Upper lobe of left lung (tissue), 6 donors: ENCODE data around the gene CXCR5. TPM values are rescaled to one million over a fixed set of nuclear protein-coding genes. Genes with fewer than 3 reads are reported as not detected.

Source experiments
- ATAC-seq, 2 donors: fragments of 200-7000 bp; cut with Tn5 transposase; one replicate each; pipeline ENCODE4 v1.9.1; 2022; ENCODE audit warnings: mild to moderate bottlenecking in 2 of 2, moderate library complexity in 2 of 2; ENCODE audit not compliant: low FRiP score in 2 of 2
- DNase-seq, 2 donors: peaks; one replicate each; pipeline ENCODE4 v3.0.0-alpha.2; 2019 to 2020
- H3K27ac ChIP-seq, 4 donors: fragments of 200-600 bp; sonication (generic); one replicate each; pipeline ENCODE4 v1.5.1; 2016 to 2019
- H3K27me3 ChIP-seq, 4 donors: fragments of 200-600 bp; sonication (generic); one replicate each; pipeline ENCODE4 v1.5.1; 2017 to 2019
- H3K36me3 ChIP-seq, 4 donors: fragments of 200-600 bp; sonication (generic); one replicate each; pipeline ENCODE4 v1.5.1; 2016 to 2019
- H3K4me1 ChIP-seq, 4 donors: fragments of 200-600 bp; sonication (generic); one replicate each; pipeline ENCODE4 v1.5.1; 2018 to 2019
- H3K4me3 ChIP-seq, 4 donors: fragments of 200-600 bp; sonication (generic); one replicate each; pipeline ENCODE4 v1.5.1; 2017 to 2019; ENCODE audit warnings: mild to moderate bottlenecking in 2 of 4, moderate library complexity in 1 of 4
- H3K9me3 ChIP-seq, 4 donors: fragments of 200-600 bp; sonication (generic); one replicate each; pipeline ENCODE4 v1.5.1; 2018 to 2019
- CTCF ChIP-seq, 6 experiments: fragments of 450-650 bp in 4 of 6; fragments of 200-600 bp in 2 of 6; sonication (generic) in 2 of 6; IDR thresholded peaks; one replicate each; pipeline ENCODE4 v1.5.1; 2016 to 2019; ENCODE audit warnings: antibody characterized with exemption in 6 of 6
- EP300 ChIP-seq, 4 donors: sonication (generic); formaldehyde crosslinking; IDR thresholded peaks; one replicate each; pipeline ENCODE4 v1.5.1; 2017; ENCODE audit warnings: antibody characterized with exemption in 4 of 4, control low read depth in 2 of 4
- POLR2A ChIP-seq, 4 donors: fragments of 450-650 bp; IDR thresholded peaks; one replicate each; pipeline ENCODE4 v1.5.1; 2016 to 2017; ENCODE audit warnings: antibody characterized with exemption in 4 of 4, mild to moderate bottlenecking in 2 of 4
- POLR2AphosphoS5 ChIP-seq, 2 donors: sonication (generic); formaldehyde crosslinking; IDR thresholded peaks; one replicate each; pipeline ENCODE4 v1.5.1; 2017; ENCODE audit warnings: antibody characterized with exemption in 2 of 2
- WGBS, 2 donors: methylation state at CpG; one replicate each; pipeline ENCODE4 v1.1.5; 2017 to 2018; 5-methylcytosine and 5-hydroxymethylcytosine counted together
- total RNA-seq, 6 donors: library from RNA; depleted of rRNA in 4 of 6; stranded (reverse); fragments of >200 nt in 4 of 6; gene quantifications; one replicate each; pipeline versions ENCODE4 v1.1.0 to v1.2.1, GENCODE V29; 2016 to 2021
- donor health status: DM: no; HTN: no; CAD: no; lungs with moderate emphysema.
- donor health status: DM: no; HTN: yes; CAD: no; lungs with severe emphysema.

CXCR5 gene
- total RNA-seq, 6 donors from 2014 or later = under 0.01 to 0.17 (median 0.16) TPM; not detected in 2

- TF ChIP-seq CTCF (IDR thresholded peaks at IDR 0.05) (no peak), POLR2AphosphoS5 (IDR thresholded peaks at IDR 0.05) (no peak), EP300 (IDR thresholded peaks at IDR 0.05) (no peak), POLR2A (IDR thresholded peaks at IDR 0.05) (no peak)
- Histone ChIP-seq H3K27me3 (no peaks in the 10 kb centered on the region), H3K4me3 (peak overlapping the region; percentile 73 to 93 (median 81)), H3K27ac (peak overlapping the region; percentile 88 to 97 (median 94)), H3K4me1 (peaks cover 30 to 38% (median 37%) of the 10 kb centered on the region in 4 donors), H3K36me3 (no peaks in the 10 kb centered on the region), H3K9me3 (no peaks in the 10 kb centered on the region)
- 0 to 1% methylated on average over 5 to 21 of the region's 26 CpGs for WGBS, 2 donors
- ATAC-seq = peak; percentile 70 to 74
- DNase-seq = peak; percentile 46 to 90
Observed at GRCh38 chr11:118928870-118929500, 45.3 kb downstream of the CXCR5 start.

GRCh38 chr11:118929501-118930093 is 45.9 kb downstream of the CXCR5 start:
- ATAC-seq = peak; percentile 71 to 84
- peak in 1 of 2 donors; percentile 88 for DNase-seq
- peak overlapping the region; percentile 88 to 97 (median 94) for H3K27ac ChIP-seq
- no peaks in the 10 kb centered on the region for H3K27me3 ChIP-seq
- no peaks in the 10 kb centered on the region for H3K36me3 ChIP-seq
- H3K9me3 ChIP-seq = no peaks in the 10 kb centered on the region
- no peak for TF ChIP-seq POLR2A (IDR thresholded peaks at IDR 0.05)
- TF ChIP-seq POLR2AphosphoS5 (IDR thresholded peaks at IDR 0.05) = peak; percentile 18 to 35
- H3K4me3 ChIP-seq = peak overlapping the region; percentile 73 to 93 (median 81)
- H3K4me1 ChIP-seq = peaks cover 30 to 36% (median 33%) of the 10 kb centered on the region in 4 donors
- 0% methylated on average over 12 to 16 of the region's 26 CpGs for WGBS, 2 donors

DNA sequence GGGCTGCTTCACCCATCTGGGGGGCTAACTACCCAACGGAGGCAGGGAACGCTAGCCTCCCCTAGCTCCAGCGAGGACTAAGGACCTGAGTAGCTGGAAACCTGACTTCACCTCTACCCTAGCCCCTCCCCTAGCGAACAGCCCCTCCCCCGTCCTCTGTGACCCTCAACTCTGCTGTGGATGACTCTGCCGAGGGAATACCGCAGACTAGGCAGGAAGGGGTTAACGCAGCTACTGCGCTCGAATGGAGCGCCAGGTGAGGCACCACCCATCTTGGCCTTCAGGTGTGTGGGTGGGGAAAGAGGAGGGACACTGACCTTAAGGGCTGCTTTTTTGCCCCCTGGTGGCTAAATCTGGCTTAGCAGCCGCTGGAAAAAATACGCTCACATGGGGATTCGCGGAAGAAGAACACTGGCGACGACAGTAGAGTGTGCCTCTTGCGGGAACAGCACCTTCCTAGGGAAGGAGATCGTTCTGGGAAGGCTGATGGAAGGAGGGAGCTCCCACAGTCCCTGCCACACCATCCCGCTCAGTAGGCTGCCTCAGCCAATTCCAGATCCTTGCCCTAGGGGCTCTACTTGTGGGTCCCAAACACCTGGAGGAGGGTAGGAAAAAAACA is 46.5 kb downstream of the CXCR5 start:
- peak overlapping the region; percentile 73 to 93 (median 81) for H3K4me3 ChIP-seq
- ATAC-seq (peak; percentile 36 to 86), DNase-seq (peak; percentile 61 to 91)
- peak overlapping the region; percentile 88 to 97 (median 94) for H3K27ac ChIP-seq
- 0 to 1% methylated on average over 4 to 20 of the region's 20 CpGs for WGBS, 2 donors
- no peaks in the 10 kb centered on the region for H3K36me3 ChIP-seq
- TF ChIP-seq POLR2A (IDR thresholded peaks at IDR 0.05) (peak in 1 of 4 donors; percentile 45), CTCF (IDR thresholded peaks at IDR 0.05) (peak; percentile 95 to 99 (median 98)), EP300 (IDR thresholded peaks at IDR 0.05) (peak in 1 of 4 donors; percentile 20), POLR2AphosphoS5 (IDR thresholded peaks at IDR 0.05) (peak; percentile 55 to 59)
- H3K27me3 ChIP-seq = no peaks in the 10 kb centered on the region
- peaks cover 30 to 36% (median 33%) of the 10 kb centered on the region in 4 donors for H3K4me1 ChIP-seq
- H3K9me3 ChIP-seq = no peaks in the 10 kb centered on the region

GRCh38 chr11:118931571-118931970 is 47.9 kb downstream of the CXCR5 start:
- H3K4me1 ChIP-seq = peaks cover 22 to 29% (median 28%) of the 10 kb centered on the region in 4 donors

More at GRCh38 chr11:118931571-118931970, 47.9 kb downstream of the CXCR5 start:
- ATAC-seq (no peak), DNase-seq (no peak)
- TF ChIP-seq CTCF (IDR thresholded peaks at IDR 0.05) (no peak), POLR2A (IDR thresholded peaks at IDR 0.05) (no peak), POLR2AphosphoS5 (IDR thresholded peaks at IDR 0.05) (no peak), EP300 (IDR thresholded peaks at IDR 0.05) (no peak)
- no peak overlapping the region for H3K4me3 ChIP-seq
- no peaks in the 10 kb centered on the region for H3K9me3 ChIP-seq
- no peak overlapping the region for H3K27ac ChIP-seq
- H3K36me3 ChIP-seq = no peaks in the 10 kb centered on the region
- H3K27me3 ChIP-seq = no peaks in the 10 kb centered on the region
